Measurements from ENCODE around the gene GTF2F2.

Gene GTF2F2

GRCh38 chr13:45132369-45133064 lies 12.2 kb downstream of the GTF2F2 start:
- no peak for DNase-seq

- DNase-seq, result no peak
Measured at GRCh38 chr13:45133396-45134118, 13.2 kb downstream of the GTF2F2 start.

- no peak for DNase-seq
Measured at GRCh38 chr13:45136741-45137504, 16.6 kb downstream of the GTF2F2 start.

- no peak for DNase-seq
Measured at GRCh38 chr13:45137526-45137925, 17.2 kb downstream of the GTF2F2 start.

GRCh38 chr13:45138282-45138681 lies 18.0 kb downstream of the GTF2F2 start:
- DNase-seq, result no peak

- no peak for DNase-seq
Measured at GRCh38 chr13:45141369-45141768, 21.1 kb downstream of the GTF2F2 start.

GRCh38 chr13:45142440-45143345 lies 22.4 kb downstream of the GTF2F2 start:
- no peak for DNase-seq

GRCh38 chr13:45143346-45143751 lies 23.0 kb downstream of the GTF2F2 start:
- DNase-seq, result no peak

- no peak for DNase-seq
Measured at GRCh38 chr13:45149964-45150363, 29.7 kb downstream of the GTF2F2 start.

- no peak for DNase-seq
Measured at GRCh38 chr13:45156565-45157361, 36.5 kb downstream of the GTF2F2 start.

- no peak for DNase-seq
Measured at GRCh38 chr13:45162194-45162593, 41.9 kb downstream of the GTF2F2 start.

- DNase-seq, result no peak
Measured at GRCh38 chr13:45162821-45163220, 42.5 kb downstream of the GTF2F2 start.

GRCh38 chr13:45166858-45167257 lies 46.5 kb downstream of the GTF2F2 start:
- DNase-seq, result no peak

GRCh38 chr13:45167611-45168554 lies 47.6 kb downstream of the GTF2F2 start:
- no peak for DNase-seq

- DNase-seq, result no peak
Measured at GRCh38 chr13:45168555-45168930, 48.2 kb downstream of the GTF2F2 start.

GRCh38 chr13:45174478-45174877 lies 54.2 kb downstream of the GTF2F2 start:
- DNase-seq, result no peak

GRCh38 chr13:45178349-45179162 lies 58.2 kb downstream of the GTF2F2 start:
- DNase-seq, result no peak

GRCh38 chr13:45179428-45179827 lies 59.1 kb downstream of the GTF2F2 start:
- no peak for DNase-seq

GRCh38 chr13:45180303-45180702 lies 60.0 kb downstream of the GTF2F2 start:
- DNase-seq, result no peak

Measured in KG1 (cell line).